ENCODE measurements around the gene EPOP.
A peak's percentile ranks its signal among the peaks of the same experiment; 100 is the strongest.

The EPOP gene

GRCh38 chr17:38710604-38710962, 35.8 kb upstream of the EPOP start:
- no peak overlapping the region for H3K4me3 ChIP-seq (ENCODE audit: low read depth, low read length)
- TF ChIP-seq CTCF (IDR thresholded peaks at IDR 0.05; ENCODE audit: low read depth, low read length) = no peak

GRCh38 chr17:38709864-38710603, 35.3 kb upstream of the EPOP start:
- no peak for TF ChIP-seq CTCF (IDR thresholded peaks at IDR 0.05; ENCODE audit: low read depth, low read length)

GRCh38 chr17:38709104-38709820, 34.5 kb upstream of the EPOP start:
- TF ChIP-seq CTCF (IDR thresholded peaks at IDR 0.05; ENCODE audit: low read depth, low read length) = no peak
- no peak overlapping the region for H3K4me3 ChIP-seq (ENCODE audit: low read depth, low read length)

More at GRCh38 chr17:38709864-38710603, 35.3 kb upstream of the EPOP start:
- no peak overlapping the region for H3K4me3 ChIP-seq (ENCODE audit: low read depth, low read length)

GRCh38 chr17:38707678-38708351, 33.1 kb upstream of the EPOP start:
- no peak for TF ChIP-seq CTCF (IDR thresholded peaks at IDR 0.05; ENCODE audit: low read depth, low read length)
- H3K4me3 ChIP-seq (ENCODE audit: low read depth, low read length) = no peak overlapping the region

GRCh38 chr17:38706505-38707216, 31.9 kb upstream of the EPOP start:
- peak overlapping the region; percentile 69 for H3K4me3 ChIP-seq (ENCODE audit: low read depth, low read length)
- no peak for TF ChIP-seq CTCF (IDR thresholded peaks at IDR 0.05; ENCODE audit: low read depth, low read length)

- H3K4me3 ChIP-seq (ENCODE audit: low read depth, low read length) = peak overlapping the region; percentile 69
- no peak for TF ChIP-seq CTCF (IDR thresholded peaks at IDR 0.05; ENCODE audit: low read depth, low read length)
These were observed 31.2 kb upstream of the EPOP start for GRCh38 chr17:38705803-38706504.
